DOHH2 (cell line): ENCODE results near the gene PEMT.

ENCODE experiments used
- H3F3A ChIP-seq: fragments of 200-600 bp; sonication (generic), shearing (Covaris generic); 2 replicates; pipeline ENCODE4 v1.6.0; 2016; ENCODE audit warnings: antibody characterized with exemption, mild to moderate bottlenecking; ENCODE audit not compliant: control insufficient read depth, insufficient read depth
- H3K27ac ChIP-seq: fragments of 200-600 bp; sonication (generic); 2 replicates; pipeline ENCODE4 v1.5.1; 2014; ENCODE audit warnings: low read depth, mild to moderate bottlenecking, low read length, moderate library complexity
- H3K27me3 ChIP-seq: fragments of 200-600 bp; sonication (generic); 2 replicates; pipeline ENCODE4 v1.6.1; 2014; ENCODE audit warnings: mild to moderate bottlenecking, low read length, mixed read lengths; ENCODE audit not compliant: control insufficient read depth
- H3K36me3 ChIP-seq: fragments of 200-600 bp; sonication (generic); 2 replicates; pipeline ENCODE4 v1.6.1; 2014; ENCODE audit warnings: mild to moderate bottlenecking, low read length, moderate library complexity, mixed read lengths; ENCODE audit not compliant: control insufficient read depth
- H3K4me1 ChIP-seq: fragments of 200-600 bp; sonication (generic); 2 replicates; pipeline ENCODE4 v1.6.1; 2014; ENCODE audit warnings: mild to moderate bottlenecking, low read length, mixed read lengths; ENCODE audit not compliant: control insufficient read depth
- H3K4me2 ChIP-seq: fragments of 200-600 bp; sonication (generic); 2 replicates; pipeline ENCODE4 v1.6.0; 2014; ENCODE audit warnings: mild to moderate bottlenecking, low read length, moderate library complexity
- H3K4me3 ChIP-seq: fragments of 200-600 bp; sonication (generic); 2 replicates; pipeline ENCODE4 v1.5.1; 2014; ENCODE audit warnings: mild to moderate bottlenecking, low read length, mixed read lengths
- H3K79me2 ChIP-seq: fragments of 200-600 bp; sonication (generic); 2 replicates; pipeline ENCODE4 v1.6.1; 2014; ENCODE audit warnings: mild to moderate bottlenecking, low read length, mixed read lengths; ENCODE audit not compliant: control insufficient read depth
- H3K9me2 ChIP-seq: fragments of 200-600 bp; sonication (generic); replicated peaks from 2 replicates; pipeline ENCODE4 v1.6.1; 2014; ENCODE audit warnings: mild to moderate bottlenecking, low read length, mixed read lengths; ENCODE audit not compliant: control insufficient read depth
- H3K9me3 ChIP-seq: fragments of 200-600 bp; sonication (generic); 2 replicates; pipeline ENCODE4 v1.6.1; 2014; ENCODE audit warnings: antibody characterized with exemption, low read length, mixed read lengths; ENCODE audit not compliant: control insufficient read depth, insufficient read depth
- H4K20me1 ChIP-seq: fragments of 200-600 bp; sonication (generic); 2 replicates; pipeline ENCODE4 v1.6.0; 2014; ENCODE audit warnings: low read depth, mild to moderate bottlenecking, antibody characterized with exemption, low read length, moderate library complexity; ENCODE audit not compliant: control insufficient read depth, insufficient read depth
- CTCF ChIP-seq: fragments of 200-600 bp; sonication (generic); IDR thresholded peaks from one replicate; pipeline ENCODE4 v1.5.1; 2014; ENCODE audit warnings: antibody characterized with exemption, mild to moderate bottlenecking, low read depth, low read length; ENCODE audit not compliant: poor library complexity, severe bottlenecking
- EZH2phosphoT487 ChIP-seq: fragments of 200-600 bp; sonication (generic); IDR thresholded peaks from 2 replicates; pipeline ENCODE4 v1.6.1; 2017; ENCODE audit warnings: borderline replicate concordance, mild to moderate bottlenecking, antibody characterized with exemption, low read length, moderate library complexity, mixed read lengths

PEMT gene

DNA sequence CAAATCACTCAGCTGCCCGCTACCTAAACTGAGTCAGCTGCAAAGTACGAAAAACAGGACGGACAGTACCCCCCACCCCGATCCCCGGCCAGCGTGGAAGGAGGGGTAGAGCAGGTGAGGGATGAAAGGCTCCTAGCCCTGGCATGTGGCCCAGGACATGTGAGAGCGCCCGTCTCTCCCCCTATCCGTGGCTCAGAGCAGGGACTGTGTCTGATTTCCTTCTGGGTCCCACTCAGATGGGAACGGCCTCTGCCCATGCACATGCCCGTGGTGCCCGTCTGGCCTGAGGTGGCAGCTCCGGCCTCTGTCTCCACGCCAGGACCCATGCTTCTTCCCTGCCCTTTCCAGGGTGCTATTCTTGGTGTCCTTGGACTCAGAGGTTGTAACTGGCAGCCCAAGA lies 65.1 kb downstream of the PEMT start:
- H3K9me2 ChIP-seq, result no peaks in the 10 kb centered on the region
- H4K20me1 ChIP-seq, result no peaks in the 10 kb centered on the region; the same call in 1 of the 2 replicates
- no peak overlapping the region for H3K4me2 ChIP-seq
- no peaks in the 10 kb centered on the region for H3K79me2 ChIP-seq
- TF ChIP-seq CTCF, result no peak
- no peak for TF ChIP-seq EZH2phosphoT487
- H3K27me3 ChIP-seq, result no peaks in the 10 kb centered on the region
- no peaks in the 10 kb centered on the region for H3K9me3 ChIP-seq
- no peak overlapping the region for H3K4me3 ChIP-seq
- H3K27ac ChIP-seq, result no peak overlapping the region
- no peaks in the 10 kb centered on the region for H3K36me3 ChIP-seq
- H3K4me1 ChIP-seq, result no peaks in the 10 kb centered on the region
- H3F3A ChIP-seq, result no peaks in the 10 kb centered on the region

DNA sequence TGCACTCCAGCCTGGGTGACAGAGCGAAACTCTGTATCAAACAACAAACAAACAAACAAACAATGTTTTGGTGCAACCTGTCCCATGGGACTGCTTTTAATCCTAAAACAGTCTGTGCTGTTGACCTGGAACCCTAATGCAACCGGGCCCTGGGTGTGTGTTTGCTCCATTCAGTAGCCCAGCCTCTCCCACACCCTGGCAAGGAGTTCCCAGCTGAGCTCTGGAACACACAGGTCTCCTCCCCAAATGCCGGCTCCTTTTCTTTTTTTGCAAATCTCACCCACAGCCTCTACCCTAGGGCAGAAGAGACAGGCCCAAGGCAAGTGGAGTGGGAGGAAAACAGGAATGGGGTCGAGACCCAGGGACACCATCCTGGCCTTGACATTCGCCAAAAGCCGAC lies 65.6 kb downstream of the PEMT start:
- H3F3A ChIP-seq, result no peaks in the 10 kb centered on the region
- no peaks in the 10 kb centered on the region for H3K36me3 ChIP-seq
- H3K9me3 ChIP-seq, result no peaks in the 10 kb centered on the region
- no peaks in the 10 kb centered on the region; the same call in 1 of the 2 replicates for H4K20me1 ChIP-seq
- no peaks in the 10 kb centered on the region for H3K9me2 ChIP-seq
- no peak overlapping the region for H3K27ac ChIP-seq
- H3K4me2 ChIP-seq, result no peak overlapping the region
- H3K27me3 ChIP-seq, result no peaks in the 10 kb centered on the region
- TF ChIP-seq CTCF (no peak), EZH2phosphoT487 (no peak)
- H3K4me1 ChIP-seq, result no peaks in the 10 kb centered on the region
- no peaks in the 10 kb centered on the region for H3K79me2 ChIP-seq
- H3K4me3 ChIP-seq, result no peak overlapping the region

DNA sequence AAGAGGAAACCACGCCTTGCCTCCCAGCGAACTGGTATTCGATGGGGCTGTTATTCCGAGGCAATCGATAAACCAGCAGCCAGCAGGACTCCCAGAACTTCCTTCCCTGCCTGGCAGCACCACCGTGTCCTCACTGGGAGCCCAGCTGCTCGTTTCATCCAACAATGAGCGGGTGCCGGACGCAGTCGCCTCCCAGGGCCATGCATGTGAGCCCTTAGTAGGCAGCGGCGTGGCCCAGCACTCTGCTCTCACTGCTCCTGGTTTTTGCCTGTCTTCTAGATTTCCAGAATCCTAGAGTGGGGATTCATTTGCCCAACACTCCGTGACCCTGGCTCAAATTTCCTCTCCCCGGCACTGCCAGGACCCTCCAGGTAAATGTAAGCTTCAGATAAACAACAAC lies 66.2 kb downstream of the PEMT start:
- Histone ChIP-seq H3K4me3 (no peak overlapping the region), H3K9me2 (no peaks in the 10 kb centered on the region), H3K27ac (no peak overlapping the region), H3K9me3 (no peaks in the 10 kb centered on the region), H3K4me2 (no peak overlapping the region), H3F3A (no peaks in the 10 kb centered on the region), H3K27me3 (no peaks in the 10 kb centered on the region), H3K36me3 (no peaks in the 10 kb centered on the region), H4K20me1 (no peaks in the 10 kb centered on the region; the same call in 1 of the 2 replicates), H3K4me1 (no peaks in the 10 kb centered on the region), H3K79me2 (no peaks in the 10 kb centered on the region)
- TF ChIP-seq EZH2phosphoT487 (no peak), CTCF (no peak)
